ENCODE measurements around the gene PODNL1.
"Not testable (repeated sequence)": the region's sequence is repeated elsewhere in the genome, so short reads cannot be mapped to it uniquely, and the experiment has no call there.

Gene PODNL1

DNA sequence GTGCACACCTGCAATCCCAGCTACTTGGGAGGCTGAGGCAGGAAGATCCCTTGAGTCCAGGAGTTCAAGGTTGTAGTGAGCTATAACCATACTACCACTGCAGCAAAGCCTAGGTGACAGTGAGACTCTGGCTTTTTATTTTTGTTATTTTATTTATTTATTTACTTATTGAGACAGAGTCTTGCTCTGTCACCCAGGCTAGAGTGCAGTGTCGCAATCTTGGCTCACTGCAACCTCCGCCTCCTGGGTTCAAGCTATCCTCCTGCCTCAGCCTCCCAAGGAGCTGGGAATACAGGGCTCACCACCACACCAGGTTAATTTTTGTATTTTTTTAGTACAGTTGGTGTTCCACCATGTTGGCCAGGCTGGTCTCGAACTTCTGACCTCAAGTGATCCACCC is 35.3 kb upstream of the PODNL1 start:
- DNase-seq: not testable (repeated sequence)

DNA sequence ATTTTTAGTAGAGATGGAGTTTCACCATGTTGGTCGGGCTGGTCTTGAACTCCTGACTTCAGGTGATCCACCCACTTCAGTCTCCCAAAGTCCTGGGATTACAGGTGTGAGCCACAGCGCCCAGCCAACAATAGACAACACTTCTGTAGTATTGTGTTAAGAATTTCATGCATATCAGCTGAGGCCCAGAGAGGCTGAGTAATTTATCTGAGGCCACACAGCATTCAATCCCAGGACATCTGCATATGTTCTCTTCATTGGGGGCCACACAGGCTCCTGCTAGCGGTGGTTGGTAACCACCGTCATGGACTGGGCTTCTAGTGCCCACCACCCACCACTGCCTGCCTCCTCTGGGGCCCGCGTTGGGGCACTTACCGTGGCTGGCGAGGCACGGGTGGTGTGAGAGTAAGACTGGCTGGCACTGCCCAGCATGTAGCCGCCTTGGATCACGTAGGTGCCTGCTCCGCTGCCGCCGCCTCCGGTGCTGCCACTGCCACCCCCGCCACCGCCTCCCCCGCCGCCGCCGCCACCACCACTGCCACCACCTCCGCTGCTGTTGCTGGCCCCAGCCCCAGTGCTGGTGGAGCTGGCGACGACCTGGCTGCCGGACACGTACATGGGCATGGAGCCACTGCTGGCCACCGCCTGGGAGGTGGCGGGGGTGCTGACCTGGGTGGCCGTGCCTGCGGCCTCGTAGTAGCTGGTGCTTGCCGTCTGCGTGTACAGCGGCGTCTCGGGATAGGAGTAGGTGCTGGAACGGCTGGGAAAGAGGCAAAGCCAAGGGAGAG is 34.3 kb upstream of the PODNL1 start:
- DNase-seq: no peak

DNA sequence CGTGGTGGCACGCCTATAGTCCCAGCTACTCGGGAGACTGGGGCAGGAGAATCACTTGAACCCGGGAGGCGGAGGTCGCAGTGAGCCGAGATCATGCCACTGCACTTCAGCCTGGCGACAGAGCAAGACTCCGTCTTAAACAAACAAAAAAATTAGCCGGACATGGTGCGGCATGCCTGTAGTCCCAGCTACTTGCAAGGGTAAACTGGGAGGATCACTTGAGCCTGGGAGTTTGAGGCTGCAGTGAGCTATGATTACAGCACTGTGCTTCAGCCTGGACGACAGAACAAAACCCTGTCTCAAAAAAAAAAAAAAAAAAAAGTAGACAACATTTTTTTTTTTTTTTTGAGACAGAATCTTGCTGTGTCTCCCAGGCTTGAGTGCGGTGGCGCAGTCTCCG is 33.7 kb upstream of the PODNL1 start:
- DNase-seq: not testable (repeated sequence)

DNA sequence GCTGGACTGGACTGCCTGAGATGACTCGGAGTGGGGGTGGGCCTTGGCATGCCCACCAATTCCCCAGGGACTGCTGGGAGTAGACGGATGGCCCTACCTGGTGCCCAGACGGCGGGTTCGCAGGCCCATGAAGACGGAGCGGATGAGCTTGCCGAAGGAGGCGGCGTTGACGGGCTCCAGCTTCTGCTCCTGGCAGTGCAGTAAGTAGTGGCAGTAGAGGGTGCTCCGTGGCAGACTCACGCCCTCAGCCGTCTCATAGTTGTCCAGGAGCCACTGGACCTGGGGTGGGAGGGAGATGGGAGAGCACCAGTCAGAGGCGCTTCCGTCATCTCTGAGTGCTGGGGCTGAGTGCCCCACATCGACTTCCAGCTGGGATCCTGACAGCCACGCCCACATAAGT is 31.7 kb upstream of the PODNL1 start:
- no peak for DNase-seq

DNA sequence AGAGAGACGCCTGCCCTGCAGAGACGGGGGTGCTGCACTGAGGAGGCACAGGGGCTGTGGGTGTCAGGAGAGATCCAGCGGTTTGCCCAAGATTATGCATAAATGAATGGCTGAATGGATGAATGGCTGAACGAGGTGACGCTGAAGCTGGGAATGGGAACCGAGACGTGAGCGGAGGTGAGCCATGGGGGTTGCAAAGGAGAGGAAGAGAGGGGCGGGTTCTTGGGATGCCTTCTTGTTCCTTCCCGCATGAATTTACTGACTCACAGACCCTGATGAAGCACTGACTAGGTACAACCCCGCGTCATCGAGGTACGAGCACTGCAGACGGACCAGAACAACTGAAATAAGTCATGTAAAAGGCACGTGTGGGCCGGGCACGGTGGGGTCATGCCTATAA is 30.8 kb upstream of the PODNL1 start:
- DNase-seq: no peak

DNA sequence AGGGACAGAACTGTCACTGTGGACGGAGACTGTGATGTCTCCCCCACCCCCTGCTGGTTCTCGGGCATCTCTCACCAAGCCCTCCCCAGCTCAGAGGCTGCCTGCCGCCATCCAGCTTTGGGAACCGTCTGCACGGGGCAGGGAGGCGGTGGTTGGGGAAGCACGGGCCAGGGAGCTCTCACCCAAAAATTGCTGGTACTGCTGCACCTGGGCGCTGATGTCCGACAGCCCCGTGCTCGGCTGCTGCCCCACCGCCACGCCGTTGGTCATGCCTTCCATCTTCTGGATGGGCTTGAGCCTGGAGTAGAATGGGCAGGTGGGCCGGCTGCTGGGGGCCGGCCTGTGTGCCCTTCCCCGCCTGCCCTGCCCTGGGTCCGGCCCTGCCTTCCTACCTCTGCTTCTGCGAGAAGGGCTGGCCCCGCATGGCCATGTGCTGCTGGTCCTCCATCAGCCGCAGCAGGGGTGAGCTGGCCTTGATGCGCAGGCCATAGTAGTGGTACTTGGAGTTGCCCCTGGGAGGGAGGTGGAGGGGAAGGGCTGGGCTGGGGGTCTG is 30.2 kb upstream of the PODNL1 start:
- DNase-seq: no peak

GRCh38 chr19:13967206-13967605 is 29.0 kb upstream of the PODNL1 start:
- not testable (repeated sequence) for DNase-seq

- no peak for DNase-seq
Observed at GRCh38 chr19:13966684-13967128, 28.5 kb upstream of the PODNL1 start.

GRCh38 chr19:13965926-13966683 is 27.9 kb upstream of the PODNL1 start:
- no peak for DNase-seq

DNA sequence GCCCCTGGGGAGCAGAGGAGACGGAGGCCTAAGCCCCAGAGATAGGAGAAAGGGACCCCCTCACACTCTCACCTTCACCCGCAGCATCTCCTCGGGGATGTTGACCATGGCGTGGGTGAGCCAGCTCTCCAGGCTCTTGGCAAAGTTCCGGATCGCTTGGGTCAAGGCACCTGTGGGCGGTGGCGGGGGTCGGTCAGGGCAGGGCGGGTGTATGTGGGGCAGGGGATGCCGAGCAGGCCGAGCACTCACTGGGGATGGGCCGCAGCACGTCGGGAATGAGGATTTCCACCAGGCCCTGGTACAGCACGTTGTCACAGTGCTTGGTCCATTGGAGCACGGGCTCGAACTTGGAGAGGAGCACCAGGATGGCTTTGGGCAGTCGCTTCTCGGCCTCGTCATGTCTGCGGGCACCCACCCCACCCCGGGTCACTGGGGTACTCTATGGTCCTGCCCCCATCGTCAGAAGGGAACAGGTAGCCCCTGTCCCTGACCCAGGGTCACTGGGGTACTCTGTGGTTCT is 27.2 kb upstream of the PODNL1 start:
- no peak for DNase-seq

DNA sequence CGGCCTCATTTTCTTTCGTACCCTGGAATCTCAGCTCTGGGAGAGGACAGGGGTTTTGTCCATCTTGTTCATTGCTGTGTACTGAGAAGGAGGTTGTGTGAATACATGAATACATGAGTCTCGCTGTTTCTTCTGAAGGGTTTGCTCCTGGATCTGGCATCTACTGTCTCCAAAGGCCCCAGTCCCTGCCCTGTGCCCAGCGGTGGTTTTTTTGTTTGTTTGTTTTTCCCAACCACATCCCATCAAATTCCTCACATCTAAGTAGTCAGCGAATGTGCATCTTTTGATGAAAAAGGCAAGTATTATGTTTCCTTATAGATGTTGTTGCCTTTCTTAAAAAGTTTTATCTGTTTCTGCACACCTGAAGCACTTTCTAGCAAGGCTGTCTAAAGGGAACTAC is 26.6 kb upstream of the PODNL1 start:
- no peak for DNase-seq

- no peak for DNase-seq
Observed at GRCh38 chr19:13963603-13964105, 25.4 kb upstream of the PODNL1 start.

- no peak for DNase-seq
Observed at GRCh38 chr19:13962699-13963602, 24.7 kb upstream of the PODNL1 start.

GRCh38 chr19:13961826-13962698 is 23.8 kb upstream of the PODNL1 start:
- DNase-seq: no peak

- no peak for DNase-seq
Observed at GRCh38 chr19:13960863-13961784, 22.9 kb upstream of the PODNL1 start.

DNA sequence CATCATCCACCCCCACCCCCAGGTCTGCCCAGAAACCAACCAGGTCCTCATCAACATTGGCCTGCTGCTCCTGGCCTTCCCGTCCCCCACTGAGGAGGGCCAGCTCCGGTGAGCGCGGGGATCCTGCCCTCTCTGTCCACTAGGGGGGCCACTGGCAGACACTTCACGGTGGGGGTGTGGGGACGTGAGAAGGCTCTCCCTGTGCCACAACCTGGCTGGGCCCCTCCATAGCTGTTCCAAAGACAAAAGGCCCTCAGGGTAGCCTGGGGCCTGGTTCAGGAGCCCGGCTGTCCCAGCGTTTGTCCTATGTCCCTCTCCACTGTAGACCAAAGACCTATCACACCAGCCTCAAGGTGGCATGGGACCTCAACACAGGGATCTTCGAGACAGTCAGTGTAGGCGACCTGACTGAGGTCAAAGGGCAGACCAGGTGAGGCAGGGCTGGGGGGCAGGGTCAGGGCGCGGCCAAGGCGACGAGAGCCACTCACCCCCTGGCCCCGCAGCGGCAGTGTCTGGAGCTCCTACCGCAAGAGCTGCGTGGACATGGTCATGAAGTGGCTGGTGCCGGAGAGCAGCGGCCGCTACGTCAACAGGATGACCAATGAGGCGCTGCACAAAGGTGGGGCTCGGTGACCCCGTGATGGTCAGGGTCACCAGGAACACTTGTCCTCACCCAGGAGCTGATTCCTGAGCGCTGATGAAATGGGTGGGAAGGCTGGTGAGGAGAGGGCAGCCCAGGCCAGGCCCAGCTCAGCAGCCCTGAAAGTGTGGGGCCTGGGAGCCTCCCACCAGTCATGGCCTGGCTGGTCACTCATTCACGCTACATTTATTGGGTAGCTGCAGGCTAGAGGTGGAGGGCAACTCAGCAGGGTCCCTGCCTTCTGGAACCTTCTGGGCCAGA is 22.0 kb upstream of the PODNL1 start:
- no peak for DNase-seq

DNA sequence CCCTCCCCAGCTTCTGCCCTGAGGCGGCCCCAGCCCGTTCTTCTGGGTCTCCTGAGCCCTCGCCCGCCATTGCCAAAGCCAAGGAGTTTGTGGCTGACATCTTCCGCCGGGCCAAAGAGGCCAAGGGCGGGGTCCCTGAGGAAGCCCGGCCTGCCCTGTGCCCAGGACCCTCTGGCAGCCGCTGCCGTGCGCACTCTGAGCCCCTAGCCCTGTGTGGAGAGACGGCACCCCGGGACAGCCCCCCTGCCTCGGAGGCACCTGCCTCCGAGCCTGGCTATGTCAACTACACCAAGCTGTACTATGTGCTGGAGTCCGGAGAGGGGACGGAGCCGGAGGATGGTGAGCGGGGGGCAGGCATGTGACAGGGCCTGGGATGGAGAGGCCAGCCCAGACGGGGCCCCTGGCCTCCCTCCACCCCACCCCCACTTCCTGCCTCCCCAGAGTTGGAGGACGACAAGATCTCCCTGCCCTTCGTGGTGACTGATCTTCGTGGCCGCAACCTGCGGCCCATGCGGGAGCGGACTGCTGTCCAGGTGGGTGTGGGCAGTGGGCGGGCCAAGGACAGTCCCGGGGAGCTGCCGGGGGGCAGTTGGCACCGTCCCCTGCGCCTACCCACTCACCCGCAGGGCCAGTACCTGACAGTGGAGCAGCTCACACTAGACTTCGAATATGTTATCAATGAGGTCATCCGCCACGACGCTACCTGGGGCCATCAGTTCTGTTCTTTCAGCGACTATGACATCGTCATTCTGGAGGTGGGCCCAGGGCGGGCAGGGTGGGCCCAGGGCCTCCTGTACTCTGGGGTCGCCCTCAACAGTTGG is 21.1 kb upstream of the PODNL1 start:
- no peak for DNase-seq

DNA sequence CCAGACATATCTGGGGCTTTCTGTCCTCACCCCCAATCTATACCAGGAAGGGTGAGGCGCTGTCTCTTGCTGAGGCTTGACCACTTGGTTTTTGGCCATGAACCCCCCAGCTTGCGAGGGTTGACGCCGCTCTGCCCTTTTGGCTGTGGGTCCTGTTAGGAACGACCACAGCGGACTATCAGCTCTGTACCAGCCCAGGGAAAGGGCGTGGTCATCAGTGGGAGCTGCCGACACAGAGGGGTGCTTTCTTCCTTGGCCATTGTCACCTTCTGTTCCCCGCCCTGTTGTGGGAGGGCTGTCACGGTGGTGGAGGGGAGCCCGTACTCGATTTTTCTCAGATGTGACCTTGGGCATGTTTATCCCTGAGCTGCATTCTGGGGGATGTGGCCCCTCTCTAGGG is 19.8 kb upstream of the PODNL1 start:
- no peak for DNase-seq

All from GOT3 (cell line).